Activated CD8-positive, alpha-beta T cell treated with anti-CD3 and anti-CD28 coated beads, Interleukin-2, amount 10 ng/mL, durations not matched to agents 7 days and 5 days (primary cell): ENCODE data around the gene NTSR1. TPM values are rescaled to one million over a fixed set of nuclear protein-coding genes. Genes with fewer than 3 reads are reported as not detected.

Source experiments
- ATAC-seq: fragments of 150-1000 bp; cut with Tn5 transposase; one replicate; pipeline ENCODE4 v1.10.0; 2021; ENCODE audit warnings: moderate library complexity
- CTCF ChIA-PET: fragments of 350-600 bp; sonication (Branson Sonifier 250); formaldehyde crosslinking; loops from one replicate; lab custom pipeline; 2021; ENCODE audit warnings: antibody characterized with exemption; lab: Charles Lee
- POLR2A ChIA-PET: fragments of 350-600 bp; sonication (Branson Sonifier 250); formaldehyde crosslinking; loops from one replicate; lab custom pipeline; 2021; ENCODE audit warnings: antibody characterized with exemption; lab: Charles Lee
- DNase-seq: peaks from one replicate; pipeline ENCODE4 v3.0.0-alpha.2; 2020
- H3K27ac Mint-ChIP-seq: one replicate; pipeline ENCODE4 v1.8.0; 2021; ENCODE audit warnings: mild to moderate bottlenecking, mixed read lengths
- H3K27me3 Mint-ChIP-seq: one replicate; pipeline ENCODE4 v1.8.0; 2021; ENCODE audit warnings: low read depth, mixed read lengths
- H3K36me3 Mint-ChIP-seq: one replicate; pipeline ENCODE4 v1.8.0; 2021; ENCODE audit warnings: low read depth, mixed read lengths
- H3K4me1 Mint-ChIP-seq: one replicate; pipeline ENCODE4 v1.8.0; 2021; ENCODE audit warnings: low read depth, mixed read lengths
- H3K4me3 Mint-ChIP-seq: one replicate; pipeline ENCODE4 v1.8.0; 2021; ENCODE audit warnings: mild to moderate bottlenecking, mixed read lengths
- H3K9me3 Mint-ChIP-seq: one replicate; pipeline ENCODE4 v1.8.0; 2022; ENCODE audit warnings: mixed read lengths; ENCODE audit not compliant: insufficient read depth
- total RNA-seq, 2 experiments: library from RNA; stranded (reverse); gene quantifications; one replicate each; pipeline ENCODE4 v1.2.3, GENCODE V29; 2021

Gene NTSR1
- total RNA-seq, 2 experiments from 2014 or later: 0.13 to 0.21 TPM

DNA sequence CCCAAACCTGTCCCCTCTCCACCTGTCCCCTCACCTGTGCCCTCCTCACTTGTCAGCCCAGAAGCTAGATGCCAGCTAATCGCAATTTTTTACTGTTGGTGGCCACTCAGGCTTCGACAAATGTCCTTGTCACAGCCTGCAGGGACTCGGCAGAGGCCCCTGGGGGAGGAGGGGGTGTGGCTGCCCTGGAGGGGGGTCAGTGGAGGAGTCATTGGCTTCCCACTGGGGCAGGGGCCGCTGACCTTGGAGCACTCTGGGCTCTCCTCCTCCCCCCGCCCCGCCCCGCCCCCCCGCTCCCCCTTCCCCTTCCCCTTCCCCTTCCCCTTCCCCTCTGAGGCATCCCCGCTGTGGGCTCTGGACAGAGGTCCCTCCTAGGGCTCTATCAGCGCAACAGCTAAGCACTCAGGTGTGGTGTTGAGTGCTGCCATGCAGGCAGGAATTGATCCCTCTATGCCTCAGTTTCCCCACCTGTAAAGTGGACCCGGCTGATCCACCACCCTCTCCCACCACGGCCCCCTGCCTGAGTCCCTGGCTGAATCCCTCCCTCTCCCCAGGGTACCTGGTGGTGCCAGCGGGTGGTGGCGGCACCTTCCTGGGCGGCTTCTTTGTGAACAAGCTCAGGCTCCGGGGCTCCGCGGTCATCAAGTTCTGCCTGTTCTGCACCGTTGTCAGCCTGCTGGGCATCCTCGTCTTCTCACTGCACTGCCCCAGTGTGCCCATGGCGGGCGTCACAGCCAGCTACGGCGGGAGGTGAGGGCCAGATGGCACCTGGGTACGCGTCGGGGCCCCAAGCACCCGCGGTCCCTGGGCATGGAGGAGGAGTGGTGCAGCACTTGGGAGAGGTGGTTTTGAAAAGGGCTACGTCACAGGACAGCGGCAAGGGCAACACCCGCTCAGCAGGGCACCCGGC is 42.6 kb upstream of the NTSR1 start:
- ChIA-PET POLR2A (interaction anchor here (1.3 kb wide), 1 partner anchor 53 kb away, joined by 3 read pairs; no protein-coding TSS in a partner anchor), CTCF (no interaction called here)
- DNase-seq (no peak), ATAC-seq (no peak)
- Mint-ChIP-seq H3K27me3 (no peaks in the 10 kb centered on the region), H3K36me3 (peaks cover 51% of the 10 kb centered on the region), H3K4me1 (peaks cover 8% of the 10 kb centered on the region), H3K27ac (no peak overlapping the region), H3K4me3 (no peak overlapping the region), H3K9me3 (no peaks in the 10 kb centered on the region)

DNA sequence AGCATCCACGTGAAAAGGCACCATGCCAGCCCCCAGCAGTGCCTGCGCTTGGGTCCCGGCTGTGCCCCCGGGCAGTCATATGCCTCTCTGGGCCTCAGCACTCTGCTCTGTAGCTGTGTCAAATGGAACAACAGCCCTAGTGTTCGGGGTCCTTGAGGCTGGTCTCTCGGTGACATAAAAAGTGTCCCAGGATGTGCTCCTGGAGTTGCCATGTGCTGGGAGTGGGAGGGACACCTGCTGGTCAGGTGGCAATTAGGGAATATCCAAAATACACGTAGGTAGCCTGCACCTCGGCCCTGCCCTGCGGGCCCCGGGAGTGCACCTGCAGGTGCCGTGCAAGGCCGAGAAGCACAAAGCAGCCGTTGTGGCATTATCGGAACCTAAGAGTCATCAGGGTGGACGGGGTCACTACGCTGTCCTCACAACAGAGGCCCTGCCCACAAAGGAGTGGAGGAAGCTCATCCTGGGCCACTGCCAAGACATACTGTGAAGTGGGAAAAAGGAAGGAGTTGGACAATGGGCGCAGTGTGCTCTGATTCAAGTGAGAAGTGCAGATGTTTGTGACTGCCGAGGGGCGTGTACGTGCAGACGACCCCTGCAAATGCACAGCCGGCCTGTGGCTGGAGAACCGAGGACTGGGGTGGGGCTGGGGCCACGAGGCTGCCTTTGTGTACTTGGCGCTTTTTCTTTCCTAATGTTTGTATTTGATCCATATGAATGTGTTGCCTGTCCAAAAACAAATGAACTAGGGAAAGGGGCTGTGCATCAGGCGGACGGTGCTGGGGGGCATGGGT is 41.7 kb upstream of the NTSR1 start:
- POLR2A ChIA-PET: no interaction called here
- peaks cover 53% of the 10 kb centered on the region for H3K36me3 Mint-ChIP-seq

DNA sequence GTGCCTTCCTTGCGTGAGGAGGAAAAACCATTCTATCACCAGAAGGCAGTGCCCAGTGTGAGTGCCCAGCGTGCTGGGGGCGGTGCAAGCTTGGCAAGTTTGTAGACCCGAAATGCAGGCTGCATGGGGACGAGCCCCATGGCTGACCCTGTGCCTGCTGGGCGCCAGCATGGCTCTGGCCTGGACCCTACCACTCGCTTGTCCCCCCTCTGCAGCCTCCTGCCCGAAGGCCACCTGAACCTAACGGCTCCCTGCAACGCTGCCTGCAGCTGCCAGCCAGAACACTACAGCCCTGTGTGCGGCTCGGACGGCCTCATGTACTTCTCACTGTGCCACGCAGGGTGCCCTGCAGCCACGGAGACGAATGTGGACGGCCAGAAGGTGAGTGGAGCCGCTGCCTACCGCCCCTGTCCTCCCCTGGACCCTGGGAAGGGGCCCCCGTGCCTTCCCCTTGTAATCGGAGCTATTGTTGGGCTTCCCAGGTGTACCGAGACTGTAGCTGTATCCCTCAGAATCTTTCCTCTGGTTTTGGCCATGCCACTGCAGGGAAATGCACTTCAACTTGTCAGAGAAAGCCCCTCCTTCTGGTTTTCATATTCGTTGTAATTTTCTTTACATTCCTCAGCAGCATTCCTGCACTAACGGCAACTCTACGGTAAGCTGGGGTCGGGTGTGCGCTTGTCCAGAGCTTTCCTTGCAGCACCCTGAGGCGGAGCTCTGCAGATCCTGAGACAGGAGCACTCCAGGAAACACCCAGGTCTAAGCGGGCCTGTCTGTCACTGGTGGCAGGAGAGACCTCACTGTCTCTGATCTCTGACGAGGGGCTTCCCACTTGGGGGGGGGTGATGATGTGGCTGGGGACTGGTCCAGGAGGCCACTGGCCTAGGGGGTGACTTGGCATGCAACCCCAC is 40.9 kb upstream of the NTSR1 start:
- CTCF ChIA-PET: interaction anchor here (0.8 to 0.9 kb wide), 2 partner anchors 124 to 140 kb away, joined by 4 to 6 read pairs; no protein-coding TSS in a partner anchor
- POLR2A ChIA-PET: no interaction called here
- H3K4me3 Mint-ChIP-seq: no peak overlapping the region

More for the DNA sequence above, 41.7 kb upstream of the NTSR1 start:
- CTCF ChIA-PET: interaction anchor here (0.8 to 0.9 kb wide), 2 partner anchors 125 to 141 kb away, joined by 4 to 6 read pairs; no protein-coding TSS in a partner anchor
- DNase-seq (no peak), ATAC-seq (no peak)
- Mint-ChIP-seq H3K4me3 (no peak overlapping the region), H3K4me1 (peaks cover 8% of the 10 kb centered on the region), H3K9me3 (no peaks in the 10 kb centered on the region), H3K27ac (no peak overlapping the region), H3K27me3 (no peaks in the 10 kb centered on the region)

DNA sequence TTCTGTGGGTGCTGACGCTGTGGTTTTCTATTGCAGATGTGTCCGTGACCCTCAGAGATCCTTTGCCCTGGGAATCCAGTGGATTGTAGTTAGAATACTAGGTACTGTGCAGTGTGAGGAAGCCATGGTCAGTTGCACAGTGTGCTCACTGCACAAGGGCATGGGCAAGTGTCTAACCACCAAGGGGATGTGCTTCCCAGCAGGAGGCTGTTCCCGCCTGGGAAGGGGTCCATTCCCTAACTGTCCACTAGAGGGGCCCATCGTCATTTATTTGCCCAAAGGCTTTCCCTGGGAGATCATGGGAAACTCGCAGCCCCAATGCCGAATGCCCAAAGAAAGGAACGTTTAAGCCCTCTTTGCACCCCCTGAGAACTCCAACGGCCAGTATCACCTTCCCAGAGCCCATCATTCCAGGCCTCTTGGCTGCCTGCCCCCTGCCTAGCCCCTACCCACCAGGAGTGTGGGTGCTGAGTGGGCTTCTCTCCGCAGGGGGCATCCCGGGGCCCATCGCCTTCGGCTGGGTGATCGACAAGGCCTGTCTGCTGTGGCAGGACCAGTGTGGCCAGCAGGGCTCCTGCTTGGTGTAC is 40.1 kb upstream of the NTSR1 start:
- Mint-ChIP-seq H3K27ac (no peak overlapping the region), H3K4me3 (no peak overlapping the region), H3K27me3 (no peaks in the 10 kb centered on the region), H3K36me3 (peaks cover 58% of the 10 kb centered on the region), H3K4me1 (peaks cover 8% of the 10 kb centered on the region), H3K9me3 (no peaks in the 10 kb centered on the region)
- no peak for ATAC-seq
- ChIA-PET POLR2A (no interaction called here), CTCF (interaction anchor here (1.4 kb wide), 1 partner anchor 123 kb away, joined by 5 read pairs; no protein-coding TSS in a partner anchor)
- peak; percentile 31 for DNase-seq

More for the DNA sequence above, 40.9 kb upstream of the NTSR1 start:
- ATAC-seq: no peak
- DNase-seq: no peak
- Mint-ChIP-seq H3K4me1 (peaks cover 8% of the 10 kb centered on the region), H3K9me3 (no peaks in the 10 kb centered on the region), H3K27me3 (no peaks in the 10 kb centered on the region), H3K27ac (no peak overlapping the region), H3K36me3 (peaks cover 59% of the 10 kb centered on the region)

DNA sequence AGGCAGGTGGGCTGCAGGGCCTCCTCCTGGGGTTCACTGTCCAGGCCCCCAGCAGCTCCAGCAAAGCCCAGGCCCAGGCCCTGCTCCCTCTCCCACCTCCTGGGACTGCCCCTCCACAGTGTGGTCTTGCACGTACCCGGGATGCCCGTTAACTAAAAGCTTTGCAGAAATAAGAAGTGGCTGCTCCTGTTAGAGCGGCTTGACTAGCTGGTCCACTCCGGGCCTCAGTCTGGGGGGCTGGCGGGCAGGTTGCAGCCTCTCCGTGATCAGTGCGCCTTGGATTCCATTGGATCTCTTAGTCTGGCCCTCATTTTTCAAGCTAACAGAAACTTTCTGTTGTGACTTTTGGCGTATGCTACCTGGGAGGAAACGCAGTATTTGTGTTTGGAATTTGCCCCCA is 39.4 kb upstream of the NTSR1 start:
- DNase-seq: no peak
- H3K9me3 Mint-ChIP-seq: no peaks in the 10 kb centered on the region
- H3K27me3 Mint-ChIP-seq: no peaks in the 10 kb centered on the region
- H3K27ac Mint-ChIP-seq: no peak overlapping the region
- ChIA-PET POLR2A (no interaction called here), CTCF (interaction anchor here (0.7 to 1.4 kb wide), 3 partner anchors 18 to 128 kb away, joined by 3 to 5 read pairs (median 3); no protein-coding TSS in a partner anchor)
- H3K36me3 Mint-ChIP-seq: peaks cover 61% of the 10 kb centered on the region
- ATAC-seq: no peak
- H3K4me3 Mint-ChIP-seq: no peak overlapping the region
- peaks cover 8% of the 10 kb centered on the region for H3K4me1 Mint-ChIP-seq

DNA sequence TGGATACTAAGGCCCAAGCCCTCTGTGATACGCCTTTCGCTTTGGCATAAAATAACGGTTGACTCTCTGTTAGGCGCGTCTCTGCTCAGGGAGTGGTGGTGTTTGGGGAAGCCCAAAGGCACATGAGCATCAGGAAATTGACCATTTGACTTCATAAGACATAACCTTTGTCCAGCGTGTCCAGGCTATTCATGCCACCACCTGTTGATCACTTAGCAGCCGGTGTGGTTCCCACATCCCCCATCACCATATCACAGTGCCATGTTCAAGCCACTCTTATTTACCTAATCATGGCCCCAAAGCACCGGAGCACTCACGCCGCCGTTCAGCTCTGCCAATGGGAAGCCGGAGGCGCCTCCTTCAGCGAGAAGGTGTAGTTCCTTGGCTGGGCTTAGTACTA is 38.5 kb upstream of the NTSR1 start:
- ChIA-PET CTCF (no interaction called here), POLR2A (no interaction called here)
- ATAC-seq: no peak
- Mint-ChIP-seq H3K27me3 (no peaks in the 10 kb centered on the region), H3K4me1 (peaks cover 8% of the 10 kb centered on the region), H3K27ac (no peak overlapping the region), H3K4me3 (no peak overlapping the region), H3K36me3 (peaks cover 59% of the 10 kb centered on the region), H3K9me3 (no peaks in the 10 kb centered on the region)
- no peak for DNase-seq

DNA sequence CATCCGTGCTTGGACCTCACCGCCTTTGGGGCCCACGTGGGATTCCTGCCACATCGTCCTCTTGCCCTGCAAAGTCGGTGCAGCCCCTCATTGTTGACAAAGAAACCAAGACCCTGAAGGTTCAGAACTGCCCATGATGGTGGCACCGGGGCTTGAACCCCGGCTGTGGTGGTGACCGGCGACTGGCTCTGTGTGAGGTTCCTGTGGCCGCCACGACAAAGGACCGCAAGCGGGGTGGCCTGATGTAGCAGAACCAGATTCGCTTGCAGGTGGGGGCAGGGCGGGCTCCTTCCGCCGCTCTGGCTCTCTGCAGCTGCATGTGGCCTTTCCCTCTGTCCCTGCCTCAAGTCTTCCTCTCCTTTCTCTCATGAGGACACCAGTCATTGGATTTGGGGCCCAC is 37.6 kb upstream of the NTSR1 start:
- ChIA-PET CTCF (no interaction called here), POLR2A (no interaction called here)
- no peak overlapping the region for H3K27ac Mint-ChIP-seq
- peaks cover 59% of the 10 kb centered on the region for H3K36me3 Mint-ChIP-seq
- peaks cover 8% of the 10 kb centered on the region for H3K4me1 Mint-ChIP-seq
- H3K4me3 Mint-ChIP-seq: no peak overlapping the region
- DNase-seq (no peak), ATAC-seq (no peak)
- H3K27me3 Mint-ChIP-seq: no peaks in the 10 kb centered on the region
- no peaks in the 10 kb centered on the region for H3K9me3 Mint-ChIP-seq

DNA sequence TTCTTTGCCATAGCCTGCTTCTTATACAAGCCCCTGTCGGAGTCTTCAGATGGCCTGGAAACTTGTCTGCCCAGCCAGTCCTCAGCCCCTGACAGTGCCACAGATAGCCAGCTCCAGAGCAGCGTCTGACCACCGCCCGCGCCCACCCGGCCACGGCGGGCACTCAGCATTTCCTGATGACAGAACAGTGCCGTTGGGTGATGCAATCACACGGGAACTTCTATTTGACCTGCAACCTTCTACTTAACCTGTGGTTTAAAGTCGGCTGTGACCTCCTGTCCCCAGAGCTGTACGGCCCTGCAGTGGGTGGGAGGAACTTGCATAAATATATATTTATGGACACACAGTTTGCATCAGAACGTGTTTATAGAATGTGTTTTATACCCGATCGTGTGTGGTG is 36.9 kb upstream of the NTSR1 start:
- ChIA-PET POLR2A (no interaction called here), CTCF (no interaction called here)
- Mint-ChIP-seq H3K36me3 (peaks cover 55% of the 10 kb centered on the region), H3K4me3 (no peak overlapping the region), H3K4me1 (peaks cover 9% of the 10 kb centered on the region), H3K27me3 (no peaks in the 10 kb centered on the region), H3K9me3 (no peaks in the 10 kb centered on the region), H3K27ac (no peak overlapping the region)
- DNase-seq (no peak), ATAC-seq (no peak)

DNA sequence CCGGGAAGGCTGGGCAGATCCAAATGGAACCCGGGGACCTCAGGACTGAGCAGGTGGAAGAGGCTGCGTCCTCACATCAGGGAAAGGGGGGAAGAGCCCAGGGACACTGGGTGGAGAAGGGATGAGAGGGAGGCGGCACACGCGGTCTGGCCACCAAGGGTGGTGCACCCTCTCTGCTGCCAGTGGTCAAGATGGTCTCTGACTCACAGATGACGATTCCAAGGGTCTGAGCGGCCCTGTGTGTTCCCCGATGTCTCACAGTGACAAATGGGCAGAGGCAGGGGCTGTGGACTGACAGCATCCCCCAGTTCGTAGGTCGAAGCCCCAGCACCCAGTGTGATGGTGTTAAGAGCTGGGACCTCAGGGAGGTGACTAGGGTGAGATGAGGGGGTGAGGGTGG is 34.3 kb upstream of the NTSR1 start:
- ChIA-PET CTCF (interaction anchor here (0.9 kb wide), 1 partner anchor 80 kb away, joined by 3 read pairs; no protein-coding TSS in a partner anchor), POLR2A (no interaction called here)
- H3K9me3 Mint-ChIP-seq: no peaks in the 10 kb centered on the region
- no peak overlapping the region for H3K27ac Mint-ChIP-seq
- no peaks in the 10 kb centered on the region for H3K27me3 Mint-ChIP-seq
- no peak overlapping the region for H3K4me3 Mint-ChIP-seq
- no peak for ATAC-seq
- DNase-seq: no peak
- peaks cover 35% of the 10 kb centered on the region for H3K36me3 Mint-ChIP-seq
- H3K4me1 Mint-ChIP-seq: peaks cover 25% of the 10 kb centered on the region

DNA sequence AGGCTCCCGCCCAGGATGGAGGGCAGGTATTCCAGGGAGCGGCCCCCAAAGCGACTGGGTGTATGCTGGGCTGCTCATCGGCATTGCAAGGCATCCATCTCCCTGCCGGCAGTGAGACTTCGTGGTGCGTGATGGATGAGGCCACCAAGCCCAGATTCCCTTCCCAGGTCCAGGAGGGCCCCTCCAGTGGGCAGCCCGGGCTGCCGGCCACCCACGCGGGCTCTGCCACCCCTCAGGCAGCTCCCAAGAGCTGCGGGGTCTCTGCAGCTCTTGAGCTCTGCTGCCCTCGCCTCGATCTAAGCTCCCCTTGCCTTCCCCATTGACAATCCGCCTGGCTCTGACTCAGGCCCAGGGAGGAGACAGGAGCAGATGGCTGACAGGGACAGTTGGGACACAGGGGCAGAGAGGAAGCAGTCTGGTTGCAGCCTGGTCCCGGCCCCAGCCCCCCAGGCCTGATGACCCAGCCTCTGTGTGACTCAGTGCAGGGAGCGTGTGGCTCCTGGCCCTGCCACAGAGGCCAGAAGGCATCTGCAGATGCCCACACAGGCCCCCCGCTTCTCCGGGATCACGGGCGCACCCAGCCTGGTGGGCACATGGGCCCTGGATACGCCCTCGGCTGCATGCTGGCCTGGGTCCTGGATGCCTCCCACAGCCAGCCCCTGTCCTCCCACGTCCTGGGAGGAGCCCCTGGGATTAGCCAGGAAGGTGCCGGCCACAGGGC is 33.3 kb upstream of the NTSR1 start:
- POLR2A ChIA-PET: no interaction called here
- H3K27me3 Mint-ChIP-seq: no peaks in the 10 kb centered on the region

More for the DNA sequence above, 33.3 kb upstream of the NTSR1 start:
- no peak overlapping the region for H3K4me3 Mint-ChIP-seq
- H3K27ac Mint-ChIP-seq: no peak overlapping the region
- CTCF ChIA-PET: interaction anchor here (0.9 kb wide), 1 partner anchor 79 kb away, joined by 3 read pairs; no protein-coding TSS in a partner anchor
- peaks cover 31% of the 10 kb centered on the region for H3K36me3 Mint-ChIP-seq
- peaks cover 7% of the 10 kb centered on the region for H3K9me3 Mint-ChIP-seq
- no peak for ATAC-seq
- H3K4me1 Mint-ChIP-seq: peaks cover 27% of the 10 kb centered on the region
- DNase-seq: no peak
